OCI-LY1 (cell line): ENCODE data around the gene INSR.

Experiments
- H2AFZ ChIP-seq: fragments of 200-600 bp; sonication (generic), shearing (Covaris generic); 2 replicates; pipeline ENCODE4 v1.6.0; 2014; ENCODE audit warnings: antibody characterized with exemption, mild to moderate bottlenecking, low read length
- H3F3A ChIP-seq: fragments of 200-600 bp; sonication (generic), shearing (Covaris generic); 2 replicates; pipeline ENCODE4 v1.6.0; 2014; ENCODE audit warnings: mild to moderate bottlenecking, antibody characterized with exemption, low read length, moderate library complexity; ENCODE audit not compliant: insufficient read depth
- H3K27ac ChIP-seq: fragments of 200-600 bp; sonication (generic); 2 replicates; pipeline ENCODE4 v1.5.1; 2014; ENCODE audit warnings: low read length, mixed run types, mild to moderate bottlenecking, low read depth; ENCODE audit not compliant: poor library complexity, severe bottlenecking
- H3K27me3 ChIP-seq: fragments of 200-600 bp; sonication (generic); 2 replicates; pipeline ENCODE4 v1.6.0; 2014; ENCODE audit warnings: antibody characterized with exemption, mild to moderate bottlenecking, low read length, moderate library complexity; ENCODE audit not compliant: insufficient read depth
- H3K36me3 ChIP-seq: fragments of 200-600 bp; sonication (generic); 2 replicates; pipeline ENCODE4 v1.6.1; 2014; ENCODE audit warnings: mild to moderate bottlenecking, antibody characterized with exemption, low read length, moderate library complexity, mixed read lengths; ENCODE audit not compliant: insufficient read depth
- H3K4me1 ChIP-seq: fragments of 200-600 bp; sonication (generic); 2 replicates; pipeline ENCODE4 v1.5.1; 2014; ENCODE audit warnings: mild to moderate bottlenecking, low read length, moderate library complexity; ENCODE audit not compliant: insufficient read depth, severe bottlenecking
- H3K4me2 ChIP-seq: fragments of 200-600 bp; sonication (generic), shearing (Covaris generic); 2 replicates; pipeline ENCODE4 v1.6.1; 2014; ENCODE audit warnings: low read length
- H3K4me3 ChIP-seq: fragments of 200-600 bp; sonication (generic); 2 replicates; pipeline ENCODE4 v1.5.1; 2014; ENCODE audit warnings: low read length, low read depth, mild to moderate bottlenecking, mixed read lengths; ENCODE audit not compliant: poor library complexity, severe bottlenecking
- H3K79me2 ChIP-seq: fragments of 200-600 bp; shearing (Covaris generic); 2 replicates; pipeline ENCODE4 v1.6.1; 2016; ENCODE audit warnings: mixed run types, low read length, mixed read lengths; ENCODE audit not compliant: insufficient read depth
- H3K9ac ChIP-seq: fragments of 200-600 bp; sonication (generic), shearing (Covaris generic); 2 replicates; pipeline ENCODE4 v1.6.1; 2014; ENCODE audit warnings: mild to moderate bottlenecking, low read length, mixed read lengths
- H3K9me2 ChIP-seq: fragments of 200-600 bp; sonication (generic), shearing (Covaris generic); 2 replicates; pipeline ENCODE4 v1.6.1; 2014; ENCODE audit warnings: low read depth, mild to moderate bottlenecking, low read length, mixed read lengths
- H3K9me3 ChIP-seq: fragments of 200-600 bp; shearing (Covaris generic); 2 replicates; pipeline ENCODE4 v1.6.1; 2014; ENCODE audit warnings: low read length, mixed read lengths
- H4K20me1 ChIP-seq: fragments of 200-600 bp; sonication (generic), shearing (Covaris generic); 2 replicates; pipeline ENCODE4 v1.6.0; 2016; ENCODE audit warnings: mild to moderate bottlenecking, low read length; ENCODE audit not compliant: insufficient read depth
- EZH2 ChIP-seq: fragments of 200-600 bp; sonication (generic), shearing (Covaris generic); IDR thresholded peaks from 2 replicates; pipeline ENCODE4 v1.8.0; 2017; ENCODE audit warnings: borderline replicate concordance, mixed run types, mild to moderate bottlenecking, antibody characterized with exemption, low read length, moderate library complexity, mixed read lengths
- TF ChIP-seq, protein P1 (sequence below): fragments of 200-600 bp; sonication (generic), shearing (Covaris generic); IDR thresholded peaks from 2 replicates; pipeline ENCODE4 v1.5.1; 2017; ENCODE audit warnings: mild to moderate bottlenecking, antibody characterized with exemption, low read length, moderate library complexity, mixed read lengths

INSR gene

DNA sequence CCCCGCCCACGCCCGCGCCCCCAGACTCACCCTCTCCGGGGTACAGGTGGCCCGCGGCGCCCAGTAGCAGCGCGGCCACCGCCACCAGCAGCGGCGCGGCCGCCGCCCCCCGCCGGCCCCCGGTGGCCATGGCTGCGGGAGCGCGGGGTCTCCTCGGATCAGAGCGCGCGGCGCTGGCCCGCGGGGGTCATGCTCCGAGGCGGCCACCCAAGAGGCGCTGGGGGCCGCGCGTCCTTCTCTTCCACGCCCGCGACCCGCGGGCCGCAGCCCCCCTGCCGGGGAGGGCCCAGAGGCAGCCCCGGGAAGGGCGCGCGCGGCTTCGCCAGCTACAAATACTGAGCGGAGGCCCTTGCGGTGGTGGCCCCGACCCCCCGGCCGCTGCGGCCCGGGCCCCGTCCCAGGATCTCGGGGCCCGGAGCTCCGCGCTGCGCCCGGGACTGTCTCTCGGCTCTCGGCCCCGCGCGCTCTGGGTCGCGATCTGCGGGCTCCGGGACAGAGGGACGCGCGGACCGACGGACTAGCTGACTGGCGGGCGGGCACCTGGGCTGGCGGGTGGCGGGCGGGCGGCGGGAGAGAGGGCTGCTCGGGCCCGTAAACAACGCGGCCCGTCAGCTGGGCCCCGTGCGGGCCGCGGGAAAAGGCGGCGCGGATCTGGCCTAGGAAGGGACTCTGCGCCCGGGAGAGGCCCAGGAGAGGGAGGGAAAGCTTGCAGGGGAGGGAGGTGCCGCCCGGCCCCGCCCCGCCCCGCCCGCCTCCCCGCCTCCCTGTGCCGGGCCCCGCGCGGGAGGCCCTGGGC is at the start of gene INSR:
TSS of gene INSR (minus strand) at position 653 of the 796 bp plus-strand sequence. CDS start at position 130, 523 bp downstream.
- Histone ChIP-seq H4K20me1 (no peaks in the 10 kb centered on the region), H3K9me2 (no peaks in the 10 kb centered on the region), H3K4me3 (no peak within 1 kb of the TSS), H3K36me3 (no peaks in the 10 kb centered on the region), H3K9ac (no peak within 1 kb of the TSS), H3K27me3 (no peaks in the 10 kb centered on the region), H2AFZ (no peak within 1 kb of the TSS), H3K4me1 (peaks cover 46% of the 10 kb centered on the region), H3K27ac (peak within 1 kb of the TSS; percentile 10), H3K9me3 (no peaks in the 10 kb centered on the region), H3K4me2 (no peak within 1 kb of the TSS), H3F3A (no peaks in the 10 kb centered on the region), H3K79me2 (no peaks in the 10 kb centered on the region)
- TF ChIP-seq, protein P1, sequence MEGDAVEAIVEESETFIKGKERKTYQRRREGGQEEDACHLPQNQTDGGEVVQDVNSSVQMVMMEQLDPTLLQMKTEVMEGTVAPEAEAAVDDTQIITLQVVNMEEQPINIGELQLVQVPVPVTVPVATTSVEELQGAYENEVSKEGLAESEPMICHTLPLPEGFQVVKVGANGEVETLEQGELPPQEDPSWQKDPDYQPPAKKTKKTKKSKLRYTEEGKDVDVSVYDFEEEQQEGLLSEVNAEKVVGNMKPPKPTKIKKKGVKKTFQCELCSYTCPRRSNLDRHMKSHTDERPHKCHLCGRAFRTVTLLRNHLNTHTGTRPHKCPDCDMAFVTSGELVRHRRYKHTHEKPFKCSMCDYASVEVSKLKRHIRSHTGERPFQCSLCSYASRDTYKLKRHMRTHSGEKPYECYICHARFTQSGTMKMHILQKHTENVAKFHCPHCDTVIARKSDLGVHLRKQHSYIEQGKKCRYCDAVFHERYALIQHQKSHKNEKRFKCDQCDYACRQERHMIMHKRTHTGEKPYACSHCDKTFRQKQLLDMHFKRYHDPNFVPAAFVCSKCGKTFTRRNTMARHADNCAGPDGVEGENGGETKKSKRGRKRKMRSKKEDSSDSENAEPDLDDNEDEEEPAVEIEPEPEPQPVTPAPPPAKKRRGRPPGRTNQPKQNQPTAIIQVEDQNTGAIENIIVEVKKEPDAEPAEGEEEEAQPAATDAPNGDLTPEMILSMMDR = no peak
- TF ChIP-seq EZH2 = no peak

DNA sequence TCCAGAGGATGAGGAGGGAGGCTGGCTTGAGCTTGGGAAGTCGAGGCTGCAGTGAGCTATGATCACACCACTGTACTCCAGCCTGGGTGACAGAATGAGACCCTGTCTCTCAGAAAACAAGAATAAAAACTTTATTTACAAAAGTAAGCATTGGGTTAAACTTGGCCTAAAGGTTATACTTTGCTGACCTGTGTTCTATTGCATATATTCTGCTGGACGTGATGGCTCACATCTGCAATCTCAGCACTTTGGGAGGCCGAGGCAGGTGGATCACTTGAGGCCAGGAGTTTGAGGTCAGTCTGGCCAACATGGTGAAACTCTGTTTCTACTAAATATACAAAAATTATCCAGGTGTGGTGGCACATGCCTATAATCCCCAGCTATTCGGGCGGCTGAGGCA is 47.9 kb upstream of the INSR start:
- Histone ChIP-seq H3F3A (peaks cover 11% of the 10 kb centered on the region; the same call in 1 of the 2 replicates), H4K20me1 (no peaks in the 10 kb centered on the region), H3K79me2 (no peaks in the 10 kb centered on the region), H3K9me3 (no peaks in the 10 kb centered on the region), H3K27ac (peak overlapping the region; percentile 99), H3K4me2 (no peak overlapping the region), H3K36me3 (no peaks in the 10 kb centered on the region), H2AFZ (no peak overlapping the region), H3K27me3 (no peaks in the 10 kb centered on the region), H3K9me2 (no peaks in the 10 kb centered on the region), H3K4me3 (no peak overlapping the region), H3K9ac (no peak overlapping the region), H3K4me1 (peaks cover 78% of the 10 kb centered on the region)
- no peak for TF ChIP-seq EZH2

DNA sequence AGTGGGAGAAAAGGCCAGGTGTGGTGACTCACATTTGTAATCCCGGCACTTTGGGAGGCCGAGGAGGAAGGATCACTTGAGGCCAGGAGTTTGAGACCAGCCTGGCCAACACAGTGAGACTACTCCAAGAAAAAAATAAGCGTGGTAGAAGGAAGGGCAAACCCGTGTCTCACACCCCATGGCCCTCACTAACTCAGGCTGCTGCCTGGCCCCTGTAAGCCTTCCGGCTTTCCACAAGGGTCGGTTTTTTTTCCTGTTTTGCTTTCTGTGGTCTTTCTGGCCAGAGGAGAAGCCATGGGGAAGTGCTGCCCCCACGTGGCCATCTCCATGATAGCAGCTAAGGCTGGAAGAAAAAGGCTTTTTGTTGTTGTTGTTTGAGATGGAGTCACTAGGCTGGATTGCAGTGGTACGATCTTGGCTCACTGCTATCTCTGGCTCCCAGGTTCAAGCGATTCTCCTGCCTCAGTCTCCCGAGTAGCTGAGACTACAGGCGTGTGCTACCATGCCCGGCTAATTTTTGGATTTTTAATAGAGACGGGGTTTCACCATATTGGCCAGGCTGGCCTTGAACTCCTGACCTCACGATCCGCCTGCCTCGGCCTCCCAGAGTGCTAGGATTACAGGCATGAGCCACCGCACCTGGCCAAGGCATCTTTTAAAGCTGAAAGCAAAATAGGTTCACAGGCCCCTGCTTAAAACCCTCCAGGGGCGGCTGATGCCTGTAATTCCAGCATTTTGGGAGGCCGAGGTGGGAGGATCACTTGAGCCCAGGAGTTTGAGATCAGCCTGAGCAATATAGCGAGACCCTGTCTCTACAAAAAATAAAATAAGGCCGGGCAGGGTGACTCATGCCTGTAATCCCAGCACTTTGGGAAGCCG is 47.0 kb upstream of the INSR start:
- peak overlapping the region; percentile 37 for H3K4me2 ChIP-seq
- H3K4me3 ChIP-seq = no peak overlapping the region
- no peaks in the 10 kb centered on the region for H3K79me2 ChIP-seq
- no peaks in the 10 kb centered on the region for H3K36me3 ChIP-seq
- no peaks in the 10 kb centered on the region for H3K27me3 ChIP-seq
- H3K9me2 ChIP-seq = no peaks in the 10 kb centered on the region
- H3K4me1 ChIP-seq = peaks cover 78% of the 10 kb centered on the region
- no peaks in the 10 kb centered on the region for H4K20me1 ChIP-seq
- H3K27ac ChIP-seq = peak overlapping the region; percentile 95
- no peak overlapping the region; the same call in 1 of the 2 replicates for H2AFZ ChIP-seq
- TF ChIP-seq, protein P1 = peak; percentile 93
- no peak for TF ChIP-seq EZH2
- peak overlapping the region; percentile 56 for H3K9ac ChIP-seq
- H3K9me3 ChIP-seq = no peaks in the 10 kb centered on the region
- peaks cover 8% of the 10 kb centered on the region; the same call in 1 of the 2 replicates for H3F3A ChIP-seq
